Measurements from ENCODE around the gene GPATCH8.

The GPATCH8 gene

DNA sequence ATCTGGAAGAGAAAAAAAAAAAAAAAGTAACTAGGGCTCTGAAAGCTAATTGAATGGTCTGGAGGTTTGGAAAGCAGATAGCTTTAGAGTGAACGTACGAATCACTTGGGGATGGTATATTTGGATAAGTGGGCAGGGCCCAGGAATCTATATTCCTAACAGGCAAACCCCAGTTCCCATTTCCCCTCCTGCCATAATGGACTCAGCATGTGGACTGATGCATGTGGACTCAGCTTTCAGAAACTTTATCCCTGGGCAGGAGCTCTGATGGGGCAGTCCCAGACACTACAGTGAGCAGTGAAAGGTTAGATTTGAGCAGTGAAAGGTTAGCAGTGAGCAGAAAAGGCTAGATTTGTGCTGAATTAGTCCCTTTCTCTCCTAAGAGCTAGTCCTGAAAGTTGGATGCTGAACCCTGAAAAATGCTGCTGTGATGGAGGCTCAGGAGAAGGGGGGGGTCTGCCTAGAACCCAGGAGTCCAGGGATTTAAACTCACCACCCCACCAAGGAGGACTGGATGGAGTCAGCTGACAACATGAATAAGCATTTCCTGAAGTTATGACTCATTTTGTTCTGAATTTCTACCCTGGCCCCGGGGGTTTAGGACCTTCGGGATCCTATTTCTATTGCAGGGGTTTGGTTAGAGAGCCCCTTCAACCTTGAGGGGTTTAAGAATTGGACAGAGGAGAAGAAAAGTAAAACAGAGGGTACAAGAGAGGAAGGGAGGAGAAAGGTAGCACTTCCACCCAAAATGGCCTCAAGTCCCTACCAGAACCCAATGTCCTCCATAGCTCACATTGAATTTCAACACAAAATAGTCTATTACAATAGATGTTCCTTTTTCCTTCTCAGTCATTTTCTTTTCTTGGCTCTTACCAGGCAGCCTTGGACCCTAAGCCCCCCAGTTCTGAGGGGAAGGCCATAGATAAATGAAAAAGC, 43.7 kb upstream of the GPATCH8 start:
- TF ChIP-seq CSDC2 (CRISPR knock-in tag; IDR thresholded peaks at IDR 0.05), result no peak
- ATAC-seq, result peak; percentile 26

DNA sequence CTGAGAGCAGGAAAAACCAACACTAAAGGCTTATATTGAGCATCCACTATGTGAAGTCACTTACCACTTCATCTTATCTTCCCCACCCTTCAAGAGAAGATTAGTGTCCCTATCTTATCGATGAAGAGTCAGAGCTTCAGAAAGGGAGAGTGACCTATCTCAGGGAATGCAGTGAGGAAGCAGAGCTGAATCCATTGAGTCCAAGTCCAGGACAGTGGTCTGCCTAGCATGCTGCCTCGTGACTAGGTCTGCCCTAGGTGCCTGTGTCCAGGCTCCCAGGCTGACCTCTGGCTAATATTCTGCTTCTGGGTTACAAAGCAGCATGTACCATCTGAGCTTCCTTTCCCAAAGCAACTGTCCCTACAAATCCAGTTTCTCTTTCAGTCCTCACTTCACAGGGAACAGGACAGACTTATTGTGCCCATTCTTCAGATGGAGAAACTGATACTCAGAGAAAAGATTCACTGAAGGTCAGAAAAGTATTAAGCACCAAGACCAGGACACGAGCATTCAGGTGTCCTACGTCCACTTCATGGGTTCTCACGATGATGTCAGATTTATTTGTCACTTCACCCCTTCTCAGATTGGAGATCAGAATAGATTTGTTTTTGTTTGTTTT, 40.8 kb upstream of the GPATCH8 start:
- TF ChIP-seq ESRRG (CRISPR knock-in tag; IDR thresholded peaks at IDR 0.05) (no peak), ZFP3 (CRISPR knock-in tag; IDR thresholded peaks at IDR 0.05) (no peak), BACH2 (CRISPR knock-in tag; IDR thresholded peaks at IDR 0.05; ENCODE audit: borderline replicate concordance) (no peak), CSDC2 (CRISPR knock-in tag; IDR thresholded peaks at IDR 0.05) (no peak), CREB5 (CRISPR knock-in tag; IDR thresholded peaks at IDR 0.05; ENCODE audit: low read depth) (no peak), TOX (CRISPR knock-in tag; IDR thresholded peaks at IDR 0.05; ENCODE audit: borderline replicate concordance) (no peak), ISL1 (CRISPR knock-in tag; IDR thresholded peaks at IDR 0.05) (no peak), SNAI2 (CRISPR knock-in tag; IDR thresholded peaks at IDR 0.05) (no peak), GLIS3 (CRISPR knock-in tag; IDR thresholded peaks at IDR 0.05) (no peak), ZNF8 (CRISPR knock-in tag; IDR thresholded peaks at IDR 0.05) (no peak), ZNF565 (CRISPR knock-in tag; conservative IDR thresholded peaks at IDR 0.05; ENCODE audit: low read depth) (no peak), TCF4 (CRISPR knock-in tag; IDR thresholded peaks at IDR 0.05; ENCODE audit: borderline replicate concordance) (no peak), OSR1 (CRISPR knock-in tag; IDR thresholded peaks at IDR 0.05) (no peak), PATZ1 (CRISPR knock-in tag; IDR thresholded peaks at IDR 0.05; ENCODE audit: borderline replicate concordance) (no peak), ARNTL (CRISPR knock-in tag; IDR thresholded peaks at IDR 0.05; ENCODE audit: borderline replicate concordance, low read depth) (no peak), TSHZ2 (CRISPR knock-in tag; IDR thresholded peaks at IDR 0.05) (no peak)
- TF ChIP-seq, protein P1, sequence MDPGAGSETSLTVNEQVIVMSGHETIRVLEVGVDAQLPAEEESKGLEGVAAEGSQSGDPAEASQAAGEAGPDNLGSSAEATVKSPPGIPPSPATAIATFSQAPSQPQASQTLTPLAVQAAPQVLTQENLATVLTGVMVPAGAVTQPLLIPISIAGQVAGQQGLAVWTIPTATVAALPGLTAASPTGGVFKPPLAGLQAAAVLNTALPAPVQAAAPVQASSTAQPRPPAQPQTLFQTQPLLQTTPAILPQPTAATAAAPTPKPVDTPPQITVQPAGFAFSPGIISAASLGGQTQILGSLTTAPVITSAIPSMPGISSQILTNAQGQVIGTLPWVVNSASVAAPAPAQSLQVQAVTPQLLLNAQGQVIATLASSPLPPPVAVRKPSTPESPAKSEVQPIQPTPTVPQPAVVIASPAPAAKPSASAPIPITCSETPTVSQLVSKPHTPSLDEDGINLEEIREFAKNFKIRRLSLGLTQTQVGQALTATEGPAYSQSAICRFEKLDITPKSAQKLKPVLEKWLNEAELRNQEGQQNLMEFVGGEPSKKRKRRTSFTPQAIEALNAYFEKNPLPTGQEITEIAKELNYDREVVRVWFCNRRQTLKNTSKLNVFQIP (CRISPR knock-in tag; IDR thresholded peaks at IDR 0.05; ENCODE audit: borderline replicate concordance, low read depth), result no peak
- peak; percentile 4; the same call in 2 of the 3 replicates for ATAC-seq

DNA sequence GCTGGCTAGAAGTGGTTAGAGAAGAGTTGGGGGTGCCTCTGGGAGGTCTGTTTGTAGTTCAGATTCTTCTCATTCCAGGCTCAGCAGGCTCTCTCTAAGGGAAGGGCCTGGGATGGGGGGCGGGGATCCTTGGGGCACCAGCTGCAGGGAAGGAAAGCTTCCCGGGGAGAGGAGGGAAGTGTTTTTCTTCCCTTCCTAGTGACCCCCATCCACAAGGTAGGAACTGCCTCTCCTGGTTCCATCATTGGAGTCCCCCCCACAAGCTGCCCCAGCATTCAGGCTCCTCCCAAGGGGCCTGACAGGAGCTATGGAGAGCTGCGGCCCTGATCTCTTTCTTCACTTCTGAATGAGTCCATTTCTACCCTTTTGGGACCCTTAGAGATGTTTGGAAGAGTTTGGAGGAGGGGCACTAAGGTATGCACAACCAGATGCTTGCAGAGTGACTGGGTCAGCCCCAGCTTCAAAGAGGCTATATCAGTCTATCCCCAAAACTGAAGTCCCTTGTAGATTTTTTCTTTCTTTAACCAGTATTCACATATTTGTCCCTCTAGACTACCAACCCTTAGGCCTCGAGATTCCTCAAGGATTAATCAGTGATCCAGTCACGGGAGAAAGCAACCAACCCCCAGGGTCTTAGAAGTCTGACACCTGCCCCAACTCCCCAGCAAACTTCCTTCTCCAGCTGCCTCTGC, 40.2 kb upstream of the GPATCH8 start:
- ATAC-seq, result peak; percentile 90
- TF ChIP-seq TOX (CRISPR knock-in tag; IDR thresholded peaks at IDR 0.05; ENCODE audit: borderline replicate concordance) (no peak), ZNF8 (CRISPR knock-in tag; IDR thresholded peaks at IDR 0.05) (no peak), RARB (CRISPR knock-in tag; IDR thresholded peaks at IDR 0.05) (no peak), TSHZ2 (CRISPR knock-in tag; IDR thresholded peaks at IDR 0.05) (no peak), PATZ1 (CRISPR knock-in tag; IDR thresholded peaks at IDR 0.05; ENCODE audit: borderline replicate concordance) (no peak)

Measured in SK-N-SH treated with all-trans-retinoic acid at 6 μM for 48 hours (cell line).